ENCODE data around the gene TMC1.

DNA sequence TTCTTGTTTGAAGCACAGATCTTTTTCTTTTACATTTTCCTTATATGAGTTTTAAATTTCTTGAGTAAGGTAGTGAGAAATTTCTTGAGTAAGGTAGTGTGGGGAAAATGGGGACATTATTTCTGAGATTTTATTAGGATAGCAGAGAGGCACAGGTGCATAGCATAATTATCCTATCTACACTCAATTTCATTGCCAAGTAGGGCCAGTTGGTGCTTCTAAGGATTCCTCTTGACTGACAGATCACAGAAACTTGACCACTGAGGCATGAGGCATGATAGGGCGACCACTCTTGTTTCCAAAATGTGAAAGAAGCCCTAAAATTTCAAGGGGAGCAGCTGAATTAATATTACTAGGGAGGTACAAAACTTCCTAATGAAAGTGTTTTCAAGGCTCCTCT is 31.4 kb upstream of the TMC1 start:
- TF ChIP-seq, protein P1, sequence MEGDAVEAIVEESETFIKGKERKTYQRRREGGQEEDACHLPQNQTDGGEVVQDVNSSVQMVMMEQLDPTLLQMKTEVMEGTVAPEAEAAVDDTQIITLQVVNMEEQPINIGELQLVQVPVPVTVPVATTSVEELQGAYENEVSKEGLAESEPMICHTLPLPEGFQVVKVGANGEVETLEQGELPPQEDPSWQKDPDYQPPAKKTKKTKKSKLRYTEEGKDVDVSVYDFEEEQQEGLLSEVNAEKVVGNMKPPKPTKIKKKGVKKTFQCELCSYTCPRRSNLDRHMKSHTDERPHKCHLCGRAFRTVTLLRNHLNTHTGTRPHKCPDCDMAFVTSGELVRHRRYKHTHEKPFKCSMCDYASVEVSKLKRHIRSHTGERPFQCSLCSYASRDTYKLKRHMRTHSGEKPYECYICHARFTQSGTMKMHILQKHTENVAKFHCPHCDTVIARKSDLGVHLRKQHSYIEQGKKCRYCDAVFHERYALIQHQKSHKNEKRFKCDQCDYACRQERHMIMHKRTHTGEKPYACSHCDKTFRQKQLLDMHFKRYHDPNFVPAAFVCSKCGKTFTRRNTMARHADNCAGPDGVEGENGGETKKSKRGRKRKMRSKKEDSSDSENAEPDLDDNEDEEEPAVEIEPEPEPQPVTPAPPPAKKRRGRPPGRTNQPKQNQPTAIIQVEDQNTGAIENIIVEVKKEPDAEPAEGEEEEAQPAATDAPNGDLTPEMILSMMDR (conservative IDR thresholded peaks at IDR 0.05 in 1 of 2, IDR thresholded peaks at IDR 0.05 in 1 of 2; ENCODE audit: extremely low read depth in 1 of 2, insufficient read depth in 1 of 2, low read depth in 1 of 2, low read length in 2 of 2): no peak
- no peak for TF ChIP-seq EZH2 (IDR thresholded peaks at IDR 0.05; ENCODE audit: borderline replicate concordance, low read length)
